Lung (tissue), 12 donors: ENCODE results near the gene CLCA1. TPM values are rescaled to one million over a fixed set of nuclear protein-coding genes. Genes with fewer than 3 reads are reported as not detected.

Experiments used
- ATAC-seq: fragments of 200-7000 bp; cut with Tn5 transposase; one replicate; pipeline ENCODE4 v1.9.1; 2020; ENCODE audit warnings: moderate number of reproducible peaks; ENCODE audit not compliant: insufficient read depth, low FRiP score
- DNase-seq, 3 donors: peaks; one replicate each; pipeline ENCODE4 v3.0.0-alpha.2; 2013 to 2017
- H3K27ac ChIP-seq, 2 donors: one replicate each; pipeline ENCODE4 v1.5.1; 2013; ENCODE audit warnings: mild to moderate bottlenecking in 2 of 2, moderate library complexity in 2 of 2, control low read depth in 1 of 2, inconsistent platforms in 1 of 2, low read depth in 1 of 2, low read length in 1 of 2
- H3K27me3 ChIP-seq, 3 donors: one replicate each; pipeline ENCODE4 v1.5.1; 2013; ENCODE audit warnings: low read length in 2 of 3; ENCODE audit not compliant: control insufficient read depth in 3 of 3, insufficient read depth in 3 of 3
- H3K36me3 ChIP-seq, 4 donors: one replicate each; pipeline ENCODE4 v1.5.1; 2013; ENCODE audit warnings: low read length in 4 of 4, mild to moderate bottlenecking in 1 of 4, moderate library complexity in 1 of 4; ENCODE audit not compliant: control insufficient read depth in 4 of 4, insufficient read depth in 4 of 4
- H3K4me1 ChIP-seq, 5 donors: one replicate each; pipeline ENCODE4 v1.5.1; 2013; ENCODE audit warnings: low read length in 5 of 5, mild to moderate bottlenecking in 2 of 5, moderate library complexity in 1 of 5; ENCODE audit not compliant: control insufficient read depth in 5 of 5, insufficient read depth in 5 of 5
- H3K4me3 ChIP-seq: one replicate; pipeline ENCODE4 v1.5.1; 2013; ENCODE audit warnings: mild to moderate bottlenecking, control low read depth, moderate library complexity
- H3K9ac ChIP-seq, 2 donors: one replicate each; pipeline ENCODE4 v1.5.1; 2013; ENCODE audit warnings: low read length in 2 of 2, control low read depth in 1 of 2; ENCODE audit not compliant: insufficient read depth in 1 of 2
- H3K9me3 ChIP-seq, 4 donors: one replicate each; pipeline ENCODE4 v1.5.1; 2013; ENCODE audit warnings: low read length in 3 of 4, mild to moderate bottlenecking in 1 of 4, moderate library complexity in 1 of 4; ENCODE audit not compliant: control insufficient read depth in 4 of 4, insufficient read depth in 3 of 4
- WGBS, 2 donors: extraction: QIAGEN DNeasy Blood & Tissue Kit; methylation state at CpG; one replicate each; pipeline ENCODE4 v1.1.7; 2013; 5-methylcytosine and 5-hydroxymethylcytosine counted together
- polyA plus RNA-seq, 2 donors: library from polyadenylated mRNA; stranded (reverse); fragments of 200-250 nt; gene quantifications; one replicate each; pipeline ENCODE4 v1.2.1, GENCODE V29; 2013
- total RNA-seq, 2 donors: library from RNA; depleted of rRNA in 1 of 2; stranded (reverse); fragments of >200 nt in 1 of 2; gene quantifications; one replicate each; pipeline ENCODE4 v1.2.1, GENCODE V29; 2014 to 2021
- TF ChIP-seq, protein P1 (sequence below): IDR thresholded peaks from 2 replicates; pipeline ENCODE4 v1.5.1; 2012; ENCODE audit warnings: mild to moderate bottlenecking; ENCODE audit errors: control extremely low read depth, extremely low read depth
- donor health status: control.
- donor health status: control.
- donor health status: Bipolar disorder and iron deficiency.
- donor health status: healthy.
- donor health status: DM: yes; HTN: yes; CAD: no.

The CLCA1 gene
- total and polyA plus RNA-seq, 4 donors = 0.12 to 0.15 TPM; not detected in 2

GRCh38 chr1:86441581-86441980 lies 27.1 kb upstream of the CLCA1 start:
- Histone ChIP-seq H3K9ac (no peak overlapping the region), H3K4me1 (peaks cover 0 to 7% (median 0%) of the 10 kb centered on the region in 5 donors), H3K36me3 (no peaks in the 10 kb centered on the region), H3K4me3 (no peak overlapping the region), H3K27me3 (no peaks in the 10 kb centered on the region), H3K9me3 (no peaks in the 10 kb centered on the region), H3K27ac (no peak overlapping the region)
- TF ChIP-seq, protein P1, sequence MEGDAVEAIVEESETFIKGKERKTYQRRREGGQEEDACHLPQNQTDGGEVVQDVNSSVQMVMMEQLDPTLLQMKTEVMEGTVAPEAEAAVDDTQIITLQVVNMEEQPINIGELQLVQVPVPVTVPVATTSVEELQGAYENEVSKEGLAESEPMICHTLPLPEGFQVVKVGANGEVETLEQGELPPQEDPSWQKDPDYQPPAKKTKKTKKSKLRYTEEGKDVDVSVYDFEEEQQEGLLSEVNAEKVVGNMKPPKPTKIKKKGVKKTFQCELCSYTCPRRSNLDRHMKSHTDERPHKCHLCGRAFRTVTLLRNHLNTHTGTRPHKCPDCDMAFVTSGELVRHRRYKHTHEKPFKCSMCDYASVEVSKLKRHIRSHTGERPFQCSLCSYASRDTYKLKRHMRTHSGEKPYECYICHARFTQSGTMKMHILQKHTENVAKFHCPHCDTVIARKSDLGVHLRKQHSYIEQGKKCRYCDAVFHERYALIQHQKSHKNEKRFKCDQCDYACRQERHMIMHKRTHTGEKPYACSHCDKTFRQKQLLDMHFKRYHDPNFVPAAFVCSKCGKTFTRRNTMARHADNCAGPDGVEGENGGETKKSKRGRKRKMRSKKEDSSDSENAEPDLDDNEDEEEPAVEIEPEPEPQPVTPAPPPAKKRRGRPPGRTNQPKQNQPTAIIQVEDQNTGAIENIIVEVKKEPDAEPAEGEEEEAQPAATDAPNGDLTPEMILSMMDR = no peak
- DNase-seq = no peak
- WGBS, 2 donors = 42 to 56% methylated on average over 2 of the region's 2 CpGs
- ATAC-seq = no peak

- ATAC-seq (no peak), DNase-seq (no peak)
- H3K27ac ChIP-seq = no peak overlapping the region
- no peaks in the 10 kb centered on the region for H3K36me3 ChIP-seq
- 71 to 98% methylated on average over 1 of the region's 1 CpG for WGBS, 2 donors
- H3K4me1 ChIP-seq = peaks cover 0 to 7% (median 0%) of the 10 kb centered on the region in 5 donors
- H3K9ac ChIP-seq = no peak overlapping the region
- no peak overlapping the region for H3K4me3 ChIP-seq
- no peaks in the 10 kb centered on the region for H3K9me3 ChIP-seq
- TF ChIP-seq, protein P1 = no peak
- no peaks in the 10 kb centered on the region for H3K27me3 ChIP-seq
Measured at GRCh38 chr1:86441997-86442396, 26.7 kb upstream of the CLCA1 start.

GRCh38 chr1:86445919-86446318 lies 22.8 kb upstream of the CLCA1 start:
- Histone ChIP-seq H3K9ac (no peak overlapping the region), H3K27ac (no peak overlapping the region), H3K36me3 (no peaks in the 10 kb centered on the region), H3K9me3 (no peaks in the 10 kb centered on the region), H3K4me1 (peaks cover 0 to 7% (median 2%) of the 10 kb centered on the region in 5 donors), H3K27me3 (no peaks in the 10 kb centered on the region), H3K4me3 (no peak overlapping the region)
- DNase-seq (peak in 2 of 3 donors; percentile 19 to 46), ATAC-seq (no peak)
- WGBS, 2 donors = 80 to 92% methylated on average over 1 of the region's 1 CpG
- TF ChIP-seq, protein P1 = no peak

- Histone ChIP-seq H3K4me1 (peaks cover 0 to 7% (median 2%) of the 10 kb centered on the region in 5 donors), H3K36me3 (no peaks in the 10 kb centered on the region), H3K4me3 (no peak overlapping the region), H3K27me3 (no peaks in the 10 kb centered on the region), H3K9ac (no peak overlapping the region), H3K9me3 (no peaks in the 10 kb centered on the region), H3K27ac (no peak overlapping the region)
- ATAC-seq (no peak), DNase-seq (no peak)
- 80 to 93% methylated on average over 4 of the region's 4 CpGs for WGBS, 2 donors
- TF ChIP-seq, protein P1 = no peak
Measured at GRCh38 chr1:86447198-86447790, 21.4 kb upstream of the CLCA1 start.
